ENCODE data around the gene BEST1. TPM values are rescaled to one million over a fixed set of nuclear protein-coding genes. Genes with fewer than 3 reads are reported as not detected.
A peak's percentile ranks its signal among the peaks of the same experiment; 100 is the strongest.

The BEST1 gene
- total and polyA plus RNA-seq, 2 of the 13 experiments (the other 11 are each of a cell fraction or from before 2014, with no cell fraction given): 0.09 to 0.65 TPM

- no peak for TF ChIP-seq ZNF256 (CRISPR knock-in tag; conservative IDR thresholded peaks at IDR 0.05)
- no peak for TF ChIP-seq TEAD2 (CRISPR knock-in tag; IDR thresholded peaks at IDR 0.05)
- peak; percentile 87; the same call in 1 of the 2 replicates for TF ChIP-seq ZC3H4 (CRISPR knock-in tag; IDR thresholded peaks at IDR 0.05; ENCODE audit: borderline replicate concordance)
- TF ChIP-seq ZSCAN31 (CRISPR knock-in tag; IDR thresholded peaks at IDR 0.05; ENCODE audit: low read depth): peak; percentile 88; the same call in 1 of the 2 replicates
- TF ChIP-seq PLRG1 (conservative IDR thresholded peaks at IDR 0.05): no peak
- no peak for TF ChIP-seq FOXM1 (CRISPR knock-in tag; IDR thresholded peaks at IDR 0.05)
- peak; percentile 54; the same call in 1 of the 2 replicates for TF ChIP-seq GMEB2 (CRISPR knock-in tag; IDR thresholded peaks at IDR 0.05; ENCODE audit: low read depth)
- no peak for TF ChIP-seq FIP1L1 (IDR thresholded peaks at IDR 0.05; ENCODE audit: borderline replicate concordance, insufficient read depth, low read depth, low read length)
- TF ChIP-seq THYN1 (CRISPR knock-in tag; IDR thresholded peaks at IDR 0.05; ENCODE audit: borderline replicate concordance, low read depth): no peak
- peak; percentile 44; the same call in 1 of the 2 replicates for TF ChIP-seq PHF8 (CRISPR knock-in tag; IDR thresholded peaks at IDR 0.05)
- TF ChIP-seq CEBPB (IDR thresholded peaks at IDR 0.05; ENCODE audit: borderline replicate concordance, low read depth, low read length): no peak
- no peak for TF ChIP-seq RXRA (CRISPR knock-in tag; IDR thresholded peaks at IDR 0.05)
- 0 out of 2 replicates have a peak, but pooled peaks have one; percentile 8 for TF ChIP-seq ZNF7 (CRISPR knock-in tag; IDR thresholded peaks at IDR 0.05)
- no peak for TF ChIP-seq ZNF773 (CRISPR knock-in tag; IDR thresholded peaks at IDR 0.05; ENCODE audit: borderline replicate concordance)
- no peak for TF ChIP-seq PRDM4 (CRISPR knock-in tag; IDR thresholded peaks at IDR 0.05; ENCODE audit: borderline replicate concordance)
- no peak for TF ChIP-seq CREBL2 (CRISPR knock-in tag; IDR thresholded peaks at IDR 0.05; ENCODE audit: borderline replicate concordance)
- TF ChIP-seq ZNF607 (CRISPR knock-in tag; IDR thresholded peaks at IDR 0.05; ENCODE audit: borderline replicate concordance): 0 out of 2 replicates have a peak, but pooled peaks have one; percentile 51
- peak; percentile 78; the same call in 1 of the 2 replicates for TF ChIP-seq TARDBP (CRISPR knock-in tag; IDR thresholded peaks at IDR 0.05)
- no peak for TF ChIP-seq ZNF570 (CRISPR knock-in tag; IDR thresholded peaks at IDR 0.05; ENCODE audit: borderline replicate concordance)
- TF ChIP-seq RFX3 (CRISPR knock-in tag; IDR thresholded peaks at IDR 0.05): no peak
- no peak for TF ChIP-seq CENPX (CRISPR knock-in tag; IDR thresholded peaks at IDR 0.05)
- no peak for TF ChIP-seq MED8 (CRISPR knock-in tag; IDR thresholded peaks at IDR 0.05; ENCODE audit: insufficient replicate concordance)
- TF ChIP-seq CREB1 (IDR thresholded peaks at IDR 0.05): no peak; the same call in 1 of the 2 replicates
- no peak for TF ChIP-seq CREB1 (CRISPR knock-in tag; IDR thresholded peaks at IDR 0.05)
- peak; percentile 38; the same call in 1 of the 2 replicates for TF ChIP-seq ZNF770 (CRISPR knock-in tag; IDR thresholded peaks at IDR 0.05)
Measured at GRCh38 chr11:61967116-61967923, 17.2 kb downstream of the BEST1 start, which contains the start of gene FTH1 (continued).
